D721Med (cell line): ENCODE measurements around the gene FOXF1.

ENCODE experiments used
- DNase-seq: peaks from one replicate; pipeline ENCODE4 v3.0.0; 2011; ENCODE audit warnings: low spot score; ENCODE audit not compliant: insufficient read length
- FAIRE-seq: peaks from 2 replicates; lab custom pipeline; 2011; peaks lifted over from hg19 to GRCh38; lab: Jason Lieb, UNC
- CTCF ChIP-seq: IDR thresholded peaks from 2 replicates; pipeline ENCODE4 v1.5.1; 2012; ENCODE audit warnings: mild to moderate bottlenecking, control low read depth; ENCODE audit not compliant: insufficient read depth; ENCODE audit errors: missing control alignments

FOXF1 gene

GRCh38 chr16:86531191-86531545, 20.8 kb downstream of the FOXF1 start:
- FAIRE-seq, result no peak
- no peak for DNase-seq
- no peak for TF ChIP-seq CTCF

GRCh38 chr16:86531641-86532525, 21.6 kb downstream of the FOXF1 start:
- FAIRE-seq, result no peak
- TF ChIP-seq CTCF, result no peak
- no peak for DNase-seq

GRCh38 chr16:86532526-86532815, 22.1 kb downstream of the FOXF1 start:
- TF ChIP-seq CTCF, result no peak
- FAIRE-seq (no peak), DNase-seq (no peak)

- DNase-seq (no peak), FAIRE-seq (no peak)
- TF ChIP-seq CTCF, result no peak
Observed at GRCh38 chr16:86533076-86533475, 22.7 kb downstream of the FOXF1 start.

- TF ChIP-seq CTCF, result no peak
- FAIRE-seq, result no peak
- no peak for DNase-seq
Observed at GRCh38 chr16:86533767-86534351, 23.5 kb downstream of the FOXF1 start.

GRCh38 chr16:86534779-86535615, 24.7 kb downstream of the FOXF1 start:
- no peak for DNase-seq
- TF ChIP-seq CTCF, result no peak
- no peak for FAIRE-seq
